Measurements from ENCODE around the gene PRDM16.

PRDM16 gene

DNA sequence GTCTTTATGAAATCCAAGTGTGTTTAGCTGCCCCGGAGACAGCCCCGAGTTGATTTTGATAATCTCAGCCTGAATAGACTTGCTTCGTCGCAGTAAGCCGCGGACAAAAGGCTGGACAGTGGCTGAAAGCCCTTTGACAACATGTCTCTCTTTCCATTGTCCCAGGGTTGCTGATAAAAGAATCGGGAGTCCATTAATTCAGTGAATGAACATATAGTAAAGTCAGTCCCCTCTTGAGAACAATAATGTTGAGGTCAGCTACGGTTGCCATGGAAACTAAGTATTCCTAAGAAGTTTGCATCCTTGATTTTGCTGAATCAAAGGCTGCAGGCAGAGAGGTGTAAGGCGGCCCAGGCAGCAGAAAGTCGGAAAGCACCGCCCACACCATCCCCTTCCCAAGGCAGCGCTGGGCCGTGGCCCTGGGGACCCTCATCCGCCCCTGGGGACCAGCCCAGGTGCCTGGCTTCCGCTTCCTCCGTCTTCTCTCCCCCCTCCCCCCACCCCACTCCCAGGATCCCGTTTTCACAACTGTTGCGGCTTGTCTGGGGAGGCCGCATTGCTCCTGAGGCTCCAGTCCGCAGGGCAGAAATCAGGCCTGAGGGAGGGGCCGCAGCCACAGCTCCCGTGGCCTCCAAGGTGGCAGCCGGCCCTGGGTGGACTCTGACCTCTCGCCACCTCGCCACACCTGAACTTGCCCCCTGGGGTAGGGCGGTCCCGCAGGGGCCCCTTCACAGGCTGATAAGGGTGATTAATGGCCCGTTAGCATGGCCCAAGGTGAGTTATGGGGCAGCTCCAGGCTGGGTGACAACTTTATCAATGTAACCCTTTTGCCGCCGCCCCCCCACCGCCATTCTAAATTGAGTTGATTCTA is 180.9 kb downstream of the PRDM16 start:
- no peak for DNase-seq

GRCh38 chr1:3250624-3251023 is 181.6 kb downstream of the PRDM16 start:
- DNase-seq, result no peak

GRCh38 chr1:3251099-3251806 is 182.2 kb downstream of the PRDM16 start:
- DNase-seq, result no peak

DNA sequence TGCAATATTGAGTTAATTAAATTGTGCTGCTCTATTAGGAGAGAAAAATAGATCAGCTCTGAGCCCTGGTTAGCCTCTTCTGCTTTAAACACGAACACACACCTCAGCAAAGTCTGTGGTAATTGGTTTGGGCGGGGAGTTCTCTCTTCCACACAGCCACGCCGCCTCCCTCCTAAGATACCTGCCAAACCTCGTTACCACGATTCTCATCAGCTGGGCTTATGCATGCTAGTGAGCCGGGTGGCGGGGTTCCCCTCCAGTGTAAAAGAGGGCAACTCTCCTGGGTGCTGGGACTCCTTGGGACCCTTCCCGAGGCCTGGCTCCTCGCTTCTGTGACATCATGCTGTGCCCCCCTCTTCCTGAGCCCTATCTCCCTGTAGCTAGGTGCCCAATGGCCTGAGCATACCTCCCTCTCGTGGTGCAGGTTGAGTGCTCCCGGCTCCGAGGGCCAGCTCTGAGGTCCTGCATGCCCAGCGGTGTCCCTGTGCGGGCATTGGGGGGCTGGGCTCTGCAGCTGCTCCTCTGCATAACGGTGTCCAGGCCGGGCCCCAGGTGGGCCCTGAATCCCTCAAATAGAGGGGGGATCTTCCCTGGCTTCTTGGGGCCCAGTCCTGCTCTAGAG is 182.9 kb downstream of the PRDM16 start:
- no peak for DNase-seq

DNA sequence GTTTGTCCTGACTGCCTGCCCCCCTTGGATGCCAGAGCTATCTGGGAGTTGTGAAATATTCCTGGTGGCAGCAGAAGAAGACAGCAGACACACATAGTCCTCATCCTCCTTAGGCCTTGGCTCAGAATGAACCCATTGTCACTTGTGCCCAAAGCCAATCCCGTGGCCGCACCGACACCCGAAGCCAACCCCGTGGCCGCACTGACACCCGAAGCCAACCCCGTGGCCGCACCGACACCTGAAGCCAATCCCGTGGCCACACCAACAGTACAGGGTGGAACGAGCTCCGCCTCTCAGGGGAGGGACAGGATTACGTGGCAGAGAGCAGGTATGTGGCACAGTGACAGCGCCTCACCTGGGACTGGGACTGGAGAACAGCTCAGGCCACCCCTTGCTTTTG is 186.7 kb downstream of the PRDM16 start:
- DNase-seq, result no peak

DNA sequence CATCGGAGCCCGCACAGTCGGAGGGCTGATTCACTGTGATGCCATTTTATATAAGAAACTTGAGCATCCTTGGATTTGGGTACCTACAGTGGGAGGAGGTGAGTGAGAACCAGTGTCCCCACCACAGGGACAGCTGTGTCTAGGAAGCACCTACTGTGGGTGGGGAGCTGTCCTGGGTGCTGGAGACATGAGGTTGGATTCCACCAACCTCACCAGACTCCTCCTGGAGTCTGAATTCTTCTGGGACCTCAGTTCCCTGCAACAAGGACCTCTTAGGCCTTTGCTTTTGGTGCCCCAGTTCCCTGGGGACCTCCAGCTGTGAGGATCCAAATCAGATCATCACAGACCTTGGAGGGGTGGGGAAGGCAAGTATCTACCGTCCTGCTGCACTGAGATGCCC is 188.8 kb downstream of the PRDM16 start:
- no peak for DNase-seq

- no peak for DNase-seq
Measured at GRCh38 chr1:3258386-3259003, 189.5 kb downstream of the PRDM16 start.

DNA sequence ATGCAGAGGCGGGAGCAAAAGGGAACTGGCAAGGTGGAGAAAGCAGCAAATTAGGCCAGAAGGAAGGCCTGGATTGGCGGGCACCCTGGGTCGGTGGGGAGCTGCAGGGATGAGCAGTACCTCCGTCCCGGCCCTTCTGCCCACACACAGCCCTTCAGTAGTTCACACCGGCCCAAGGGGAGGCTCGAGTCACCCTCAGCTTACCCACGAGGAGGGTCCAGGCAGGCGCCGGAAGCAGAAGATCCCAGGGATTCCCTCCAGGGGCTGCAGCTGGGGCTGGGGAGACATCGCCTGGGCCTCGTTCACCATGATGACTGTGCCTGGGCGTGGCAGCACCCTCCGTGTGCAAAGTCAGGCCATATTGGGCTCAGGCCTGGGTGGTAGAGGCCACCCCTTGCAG is 190.0 kb downstream of the PRDM16 start:
- DNase-seq, result no peak

DNA sequence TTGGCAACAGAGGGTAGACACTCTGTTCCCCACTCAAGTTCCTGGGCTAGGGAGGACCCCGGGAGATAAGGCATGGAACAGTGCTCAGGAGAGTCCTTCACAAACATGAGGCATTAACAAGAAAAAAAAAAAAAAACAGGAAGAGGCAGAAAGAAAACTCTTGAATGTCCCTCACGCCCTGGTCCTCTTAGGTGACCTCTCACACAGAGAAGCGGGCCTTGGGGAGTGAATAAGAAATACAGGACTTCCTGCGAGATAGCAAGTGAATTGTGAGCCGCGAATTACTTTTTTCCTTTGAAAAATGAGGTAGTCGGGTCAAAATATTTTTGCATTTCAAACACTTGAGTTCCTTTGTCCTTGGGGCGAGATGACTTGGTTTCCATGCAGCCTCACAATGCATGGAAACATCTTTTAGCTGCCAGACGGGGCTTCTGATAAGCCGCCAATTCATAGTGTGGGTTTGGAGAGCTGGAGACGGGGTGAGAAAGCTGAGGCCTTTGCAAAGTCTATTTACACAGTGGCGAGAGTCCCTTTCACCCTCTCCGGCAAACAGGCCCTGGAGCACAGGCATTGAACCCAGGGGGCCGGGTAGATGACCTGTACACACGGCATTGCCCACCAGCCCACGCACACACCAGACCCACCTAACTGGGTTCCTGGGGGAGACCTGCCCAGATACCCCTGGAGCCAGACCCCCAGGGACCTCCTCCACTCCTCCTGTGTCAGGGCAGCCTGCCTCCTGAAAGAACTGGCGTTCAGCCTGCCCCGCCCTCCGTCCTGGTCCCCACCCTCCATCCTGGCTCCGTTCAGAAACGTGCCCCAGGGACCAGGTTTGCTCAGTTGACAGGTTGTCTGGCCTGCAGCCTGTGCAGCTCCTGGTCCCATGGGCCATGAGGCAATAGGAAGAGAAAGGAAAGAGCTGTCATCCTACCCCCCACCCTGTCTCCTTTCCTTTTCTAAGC is 192.3 kb downstream of the PRDM16 start:
- DNase-seq, result no peak

GRCh38 chr1:3261969-3262579 is 193.1 kb downstream of the PRDM16 start:
- no peak for DNase-seq

- DNase-seq, result no peak
Measured at GRCh38 chr1:3262681-3263286, 193.8 kb downstream of the PRDM16 start.

DNA sequence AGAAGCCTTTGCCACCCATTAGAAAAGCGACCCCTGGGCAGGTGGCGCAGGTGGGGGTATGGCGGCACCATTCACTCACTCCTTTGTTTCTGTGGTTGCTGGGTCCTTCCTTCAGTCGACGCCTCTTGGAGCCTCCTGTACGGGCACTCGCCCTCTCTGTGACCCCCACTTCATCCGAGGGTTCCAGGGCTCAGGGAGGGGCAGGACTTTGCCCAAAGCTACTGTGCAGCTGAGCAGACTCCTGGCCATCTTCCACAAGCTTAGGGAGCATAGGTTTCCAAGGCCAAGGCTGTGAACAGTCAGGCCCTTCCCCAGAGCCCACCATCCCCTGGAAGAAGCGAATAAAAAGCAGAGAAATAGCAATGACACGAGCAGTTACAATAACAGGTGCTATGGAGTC is 194.8 kb downstream of the PRDM16 start:
- DNase-seq, result no peak

GRCh38 chr1:3264456-3264855 is 195.5 kb downstream of the PRDM16 start:
- no peak for DNase-seq

DNA sequence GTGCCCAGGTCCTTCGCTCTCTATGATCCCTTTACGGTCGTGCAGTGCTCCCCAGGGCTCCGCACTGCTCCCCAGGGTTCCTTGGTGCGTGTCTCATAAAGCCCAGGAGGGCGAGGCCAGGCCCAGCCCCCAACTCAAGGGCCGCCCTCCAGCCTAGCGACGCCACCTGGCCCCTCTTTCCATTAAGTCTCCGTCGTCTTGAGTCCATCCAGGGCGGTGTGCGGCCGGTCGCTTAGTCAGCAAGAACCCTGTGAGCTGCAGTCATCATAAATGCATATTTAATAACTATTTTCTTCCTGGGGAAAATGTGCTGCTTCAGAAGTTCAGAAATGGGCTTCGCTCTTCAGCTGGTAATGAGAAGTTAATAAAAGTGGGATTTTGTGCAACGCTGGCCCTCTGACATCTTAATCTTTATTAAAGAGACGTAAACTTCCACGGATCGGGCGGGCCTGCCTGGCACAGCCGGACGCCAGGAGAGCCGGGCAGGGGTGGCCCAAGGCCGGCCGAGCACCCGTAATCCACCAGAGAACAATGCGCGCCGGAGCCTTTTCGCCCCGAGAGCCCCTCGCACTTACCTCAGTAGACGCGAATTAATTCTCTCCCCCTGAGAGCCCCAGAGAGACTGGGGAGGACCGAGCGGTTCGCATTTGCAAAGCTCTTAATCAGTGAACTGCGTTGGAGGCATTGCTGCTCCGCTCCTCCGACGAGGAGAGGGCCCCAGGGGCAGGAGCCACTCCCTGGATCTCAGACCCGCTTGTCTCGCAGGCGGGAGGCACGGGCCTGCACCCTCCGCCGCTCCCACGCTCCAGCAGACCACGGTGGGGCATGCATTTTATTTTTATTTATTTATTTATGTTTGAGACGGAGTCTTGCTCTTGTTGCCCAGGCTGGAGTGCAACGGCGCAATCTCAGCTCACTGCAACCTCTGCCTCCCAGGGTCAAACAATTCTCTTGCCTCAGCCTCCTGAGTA is 197.1 kb downstream of the PRDM16 start:
- no peak for DNase-seq

DNA sequence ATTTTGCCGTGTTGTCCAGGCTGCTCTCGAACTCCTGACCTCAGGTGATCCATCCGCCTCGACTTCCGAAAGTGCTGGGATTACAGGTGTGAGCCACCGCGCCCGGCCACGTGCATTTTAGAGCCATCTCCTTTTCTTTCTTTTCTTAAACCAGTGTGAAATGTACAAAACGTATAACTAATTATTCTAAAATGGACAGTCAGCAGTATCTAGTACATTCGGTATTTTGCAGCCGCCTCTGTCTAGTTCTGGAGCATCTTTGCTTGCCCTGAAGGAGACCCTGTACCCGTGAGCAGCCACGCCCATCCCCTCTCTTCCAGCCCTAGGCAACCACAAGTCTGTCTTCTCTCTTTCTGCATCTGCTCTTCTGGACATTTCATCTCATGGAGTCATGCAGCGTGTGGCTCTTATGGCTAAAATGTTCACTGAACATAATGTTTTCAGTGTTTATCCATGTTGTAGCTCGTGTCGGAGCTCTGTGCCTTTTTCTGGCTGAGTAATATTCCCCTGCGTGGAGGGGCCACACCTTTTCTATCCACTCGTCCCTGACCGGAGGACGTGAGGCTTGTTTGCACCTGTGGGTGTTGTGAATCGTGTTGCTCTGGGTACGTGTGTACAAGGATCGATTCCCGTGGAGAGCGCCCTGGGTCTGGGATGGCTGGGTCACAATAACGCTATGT is 198.0 kb downstream of the PRDM16 start:
- no peak for DNase-seq

GRCh38 chr1:3267550-3268270 is 198.7 kb downstream of the PRDM16 start:
- no peak for DNase-seq

GRCh38 chr1:3268281-3268680 is 199.3 kb downstream of the PRDM16 start:
- DNase-seq, result no peak

- no peak for DNase-seq
Measured at GRCh38 chr1:3270403-3271245, 201.6 kb downstream of the PRDM16 start.

All from CD4-positive, alpha-beta T cell treated with Interleukin-6 for 4 hours (primary cell).